Type B pancreatic cell (in vitro differentiated cells): ENCODE data around the gene PIP5K1B. TPM values are rescaled to one million over a fixed set of nuclear protein-coding genes. Genes with fewer than 3 reads are reported as not detected.
A peak's percentile ranks its signal among the peaks of the same experiment; 100 is the strongest.

Experiments used
- DNase-seq: peaks from one replicate; pipeline ENCODE4 v3.0.0; 2021; ENCODE audit warnings: mixed read lengths; ENCODE audit not compliant: unreplicated experiment; ENCODE audit errors: extremely low spot score
- H3K27ac Mint-ChIP-seq: 2 replicates; pipeline ENCODE4 v1.8.0; 2021; ENCODE audit warnings: mild to moderate bottlenecking, mixed read lengths
- H3K27me3 Mint-ChIP-seq: 2 replicates; pipeline ENCODE4 v1.8.0; 2021; ENCODE audit warnings: mixed read lengths
- H3K36me3 Mint-ChIP-seq: 2 replicates; pipeline ENCODE4 v1.8.0; 2021; ENCODE audit warnings: mixed read lengths
- H3K4me1 Mint-ChIP-seq: one replicate; pipeline ENCODE4 v1.8.0; 2021; ENCODE audit warnings: mixed read lengths; ENCODE audit not compliant: unreplicated experiment
- H3K4me3 Mint-ChIP-seq: 2 replicates; pipeline ENCODE4 v1.8.0; 2021; ENCODE audit warnings: mild to moderate bottlenecking, mixed read lengths
- H3K9me3 Mint-ChIP-seq: 2 replicates; pipeline ENCODE4 v1.8.0; 2021; ENCODE audit warnings: mixed read lengths
- CTCF ChIP-seq: fragments of 200-600 bp; sonication (generic); conservative IDR thresholded peaks from 2 replicates; pipeline ENCODE4 v1.5.0; 2021; ENCODE audit warnings: antibody characterized with exemption, mild to moderate bottlenecking
- total RNA-seq: library from RNA; stranded (reverse); gene quantifications from 2 replicates; pipeline ENCODE4 v1.2.1, GENCODE V29; 2021; ENCODE audit warnings: low replicate concordance

The PIP5K1B gene
- total RNA-seq, 1 donor from 2014 or later: 9.8 TPM

- Mint-ChIP-seq H3K4me3 (peak overlapping the region; percentile 89), H3K4me1 (peaks cover 14% of the 10 kb centered on the region), H3K9me3 (no peaks in the 10 kb centered on the region), H3K36me3 (no peaks in the 10 kb centered on the region), H3K27me3 (peaks cover 66% of the 10 kb centered on the region), H3K27ac (peak overlapping the region; percentile 65)
- TF ChIP-seq CTCF: no peak
- no peak for DNase-seq
Measured at GRCh38 chr9:68703672-68704071, 1.4 kb upstream of the PIP5K1B start.

- Mint-ChIP-seq H3K27me3 (peaks cover 69% of the 10 kb centered on the region), H3K36me3 (no peaks in the 10 kb centered on the region), H3K4me1 (peaks cover 14% of the 10 kb centered on the region), H3K4me3 (peak overlapping the region; percentile 89), H3K9me3 (no peaks in the 10 kb centered on the region), H3K27ac (peak overlapping the region; percentile 65)
- no peak for TF ChIP-seq CTCF
- no peak for DNase-seq
Measured at GRCh38 chr9:68704498-68704813, 584 bp upstream of the PIP5K1B start.

GRCh38 chr9:68705531-68706362 lies 707 bp downstream of the PIP5K1B start:
- no peaks in the 10 kb centered on the region for H3K9me3 Mint-ChIP-seq
- H3K4me3 Mint-ChIP-seq: peak overlapping the region; percentile 95
- peaks cover 14% of the 10 kb centered on the region for H3K4me1 Mint-ChIP-seq
- no peak for DNase-seq
- no peak for TF ChIP-seq CTCF
- H3K27ac Mint-ChIP-seq: peak overlapping the region; percentile 60
- H3K27me3 Mint-ChIP-seq: peaks cover 69% of the 10 kb centered on the region
- H3K36me3 Mint-ChIP-seq: no peaks in the 10 kb centered on the region

- peaks cover 14% of the 10 kb centered on the region for H3K4me1 Mint-ChIP-seq
- peak overlapping the region; percentile 95 for H3K4me3 Mint-ChIP-seq
- no peaks in the 10 kb centered on the region for H3K9me3 Mint-ChIP-seq
- peaks cover 65% of the 10 kb centered on the region for H3K27me3 Mint-ChIP-seq
- no peak for TF ChIP-seq CTCF
- no peak for DNase-seq
- no peaks in the 10 kb centered on the region for H3K36me3 Mint-ChIP-seq
- peak overlapping the region; percentile 60 for H3K27ac Mint-ChIP-seq
Measured at GRCh38 chr9:68706363-68707201, 1.5 kb downstream of the PIP5K1B start.

GRCh38 chr9:68707801-68708488 lies 2.9 kb downstream of the PIP5K1B start:
- no peaks in the 10 kb centered on the region for H3K36me3 Mint-ChIP-seq
- H3K27ac Mint-ChIP-seq: no peak overlapping the region
- H3K4me3 Mint-ChIP-seq: peak overlapping the region; percentile 45
- H3K4me1 Mint-ChIP-seq: peaks cover 14% of the 10 kb centered on the region
- peaks cover 53% of the 10 kb centered on the region for H3K27me3 Mint-ChIP-seq
- no peaks in the 10 kb centered on the region for H3K9me3 Mint-ChIP-seq
- no peak for TF ChIP-seq CTCF
- DNase-seq: no peak
